Measurements from ENCODE around the gene IL10RA.

- TF ChIP-seq CTCF (IDR thresholded peaks at IDR 0.05 in 4 of 5, conservative IDR thresholded peaks at IDR 0.05 in 1 of 5) (no peak), POLR2A (IDR thresholded peaks at IDR 0.05) (no peak)
Measured at GRCh38 chr11:117992136-117992535, 5.9 kb downstream of the IL10RA start.

Measured in gastrocnemius medialis (tissue), 4 donors.